HepG2 (cell line): ENCODE results near the gene OR12D1. TPM values are rescaled to one million over a fixed set of nuclear protein-coding genes. Genes with fewer than 3 reads are reported as not detected.

Experiments
- ATAC-seq: fragments of 200-7000 bp; cut with Tn5 transposase; 3 replicates; pipeline ENCODE4 v1.9.1; 2020; ENCODE audit warnings: mild to moderate bottlenecking, moderate library complexity
- BruUV-seq: library from RNA; stranded (reverse); fragments of 400-500 nt; replicated peaks from 2 replicates; lab custom pipeline; 2021; lab: Mats Ljungman, UMichigan
- CTCF ChIA-PET: fragments of 300-600 bp; formaldehyde crosslinking; extraction: SDS; loops from one replicate; lab custom pipeline; 2021; ENCODE audit warnings: low total read pairs, inconsistent platforms, low intra/inter-chr PET ratio; lab: Yijun Ruan, JAX
- POLR2A ChIA-PET: fragments of 350-600 bp; sonication (Branson Sonifier 250); formaldehyde crosslinking; loops from one replicate; lab custom pipeline; 2020; ENCODE audit warnings: antibody characterized with exemption, inconsistent platforms; lab: Yijun Ruan, JAX
- DNase-seq: peaks from one replicate; pipeline ENCODE4 v3.0.0-alpha.2; 2015; ENCODE audit warnings: low spot score
- FAIRE-seq: peaks from 3 replicates; lab custom pipeline; 2011; peaks lifted over from hg19 to GRCh38; lab: Jason Lieb, UNC
- H2AFZ ChIP-seq: one replicate; pipeline ENCODE4 v1.6.1; 2011; ENCODE audit warnings: low read length, inconsistent platforms
- H3K27ac ChIP-seq: fragments of 300-600 bp; 3 replicates; pipeline ENCODE4 v1.8.0; 2011; ENCODE audit warnings: mixed run types, mild to moderate bottlenecking, mixed read lengths, low read length, inconsistent platforms; ENCODE audit not compliant: insufficient read depth; ENCODE audit errors: extremely low read length
- H3K27me3 ChIP-seq, 2 experiments: fragments of 200-600 bp in 1 of 2; 2 replicates in 1 of 2; 3 replicates in 1 of 2; pipeline versions ENCODE4 v1.6.0 to v1.8.0; 2011; ENCODE audit warnings: low read length in 2 of 2, mild to moderate bottlenecking in 2 of 2, moderate library complexity in 2 of 2, inconsistent platforms in 1 of 2; ENCODE audit not compliant: insufficient read depth in 2 of 2, control insufficient read depth in 1 of 2
- H3K36me3 ChIP-seq, 2 experiments: fragments of 200-600 bp in 1 of 2; replicated peaks in 1 of 2; 2 replicates in 1 of 2; 3 replicates in 1 of 2; pipeline versions ENCODE4 v1.5.1 to v1.8.0; 2011; ENCODE audit warnings: low read length in 2 of 2, inconsistent platforms in 1 of 2; ENCODE audit not compliant: insufficient read depth in 2 of 2, control insufficient read depth in 1 of 2
- H3K4me1 ChIP-seq: 2 replicates; pipeline ENCODE4 v1.5.1; 2012; ENCODE audit warnings: low read length, inconsistent platforms; ENCODE audit not compliant: insufficient read depth
- H3K4me2 ChIP-seq: 2 replicates; pipeline ENCODE4 v1.6.0; 2011; ENCODE audit warnings: low read depth, low read length, inconsistent platforms
- H3K4me3 ChIP-seq, 3 experiments: fragments of 200-600 bp in 1 of 3; sonication (generic), shearing (Covaris generic) in 1 of 3; replicated peaks in 1 of 3; 2 replicates each; pipeline ENCODE4 v1.5.1; 2011 to 2016; ENCODE audit warnings: low read length in 3 of 3, inconsistent platforms in 2 of 3, low read depth in 2 of 3, mild to moderate bottlenecking in 2 of 3, control low read depth in 1 of 3, mixed read lengths in 1 of 3; ENCODE audit not compliant: insufficient read depth in 1 of 3
- H3K79me2 ChIP-seq: one replicate; pipeline ENCODE4 v1.6.1; 2011; ENCODE audit warnings: low read length, inconsistent platforms; ENCODE audit not compliant: insufficient read depth
- H3K9ac ChIP-seq: 2 replicates; pipeline ENCODE4 v1.6.0; 2011; ENCODE audit warnings: mild to moderate bottlenecking, low read depth, low read length, inconsistent platforms; ENCODE audit not compliant: insufficient read depth
- H3K9me3 ChIP-seq: 2 replicates; pipeline ENCODE4 v1.5.1; 2012; ENCODE audit warnings: mild to moderate bottlenecking, low read length
- H4K20me1 ChIP-seq: 2 replicates; pipeline ENCODE4 v1.6.0; 2011; ENCODE audit warnings: inconsistent platforms, mild to moderate bottlenecking, low read length, moderate library complexity; ENCODE audit not compliant: insufficient read depth
- RBM39 ChIP-seq: fragments of 200-400 bp; formaldehyde crosslinking; IDR thresholded peaks from one replicate; pipeline ENCODE4 v1.6.1; 2018; ENCODE audit warnings: antibody characterized with exemption, mild to moderate bottlenecking, low read depth, low read length; ENCODE audit not compliant: poor library complexity, severe bottlenecking
- ZNF326 ChIP-seq: sonication (generic); formaldehyde crosslinking; IDR thresholded peaks from 2 replicates; pipeline ENCODE4 v1.4.0; 2020; ENCODE audit warnings: missing genetic modification reagents, borderline replicate concordance
- WGBS: methylation state at CpG from one replicate; pipeline ENCODE4 v1.1.6; 2017; ENCODE audit warnings: low lambda C conversion rate; 5-methylcytosine and 5-hydroxymethylcytosine counted together
- in situ Hi-C: cut with HindIII; loops from 2 replicates; pipeline ENCODE4 v1.10.0; 2017; ENCODE audit warnings: low pct_unique_long_range_greater_than_20kb; ENCODE audit not compliant: extremely low pct_ligation_motif_present
- intact Hi-C: fragments of 100-400 bp; cut with micrococcal nuclease; formaldehyde crosslinking; loops from one replicate; pipeline ENCODE4 v1.10.0; 2022; ENCODE audit not compliant: unreplicated experiment
- polyA plus RNA-seq, 8 experiments: library from polyadenylated mRNA; depleted of rRNA in 3 of 8; stranded (reverse) in 7 of 8; unstranded in 1 of 8; fragments of >200 nt; fragmentation: Illumina TruSeq in 4 of 8; extraction: Trizol in 4 of 8; gene quantifications; 2 replicates each; pipeline versions ENCODE4 v1.2.1 to v1.2.3, GENCODE V29; 2011 to 2016; ENCODE audit warnings: low read depth in 4 of 8, missing spikeins in 1 of 8, mixed read lengths in 1 of 8; ENCODE audit not compliant: insufficient read depth in 1 of 8
- total RNA-seq, 5 experiments: library from RNA; depleted of rRNA; stranded (reverse); fragments of >200 nt; fragmentation: Illumina TruSeq; extraction: Trizol; gene quantifications; 2 replicates each; pipeline ENCODE4 v1.2.3, GENCODE V29; 2016; ENCODE audit warnings: low read depth in 1 of 5
- TF ChIP-seq, protein P1 (sequence below): sonication (generic); formaldehyde crosslinking; IDR thresholded peaks from 2 replicates; pipeline ENCODE4 v1.8.1; 2023; ENCODE audit warnings: mild to moderate bottlenecking, inconsistent platforms, moderate library complexity, missing genetic modification reagents, borderline replicate concordance

Gene OR12D1
- total and polyA plus RNA-seq, 2 of the 13 experiments (the other 11 are each of a cell fraction or from before 2014, with no cell fraction given), result 0.05 TPM; not detected in 1

GRCh38 chr6:29466241-29466640 lies 51.5 kb downstream of the OR12D1 start:
- no peak for DNase-seq

More at GRCh38 chr6:29466241-29466640, 51.5 kb downstream of the OR12D1 start:
- BruUV-seq, result no TSS peak
- Histone ChIP-seq H4K20me1 (no peaks in the 10 kb centered on the region), H3K4me3 (no peak overlapping the region), H3K9me3 (no peaks in the 10 kb centered on the region), H3K27ac (no peak overlapping the region), H3K9ac (no peak overlapping the region), H3K4me1 (no peaks in the 10 kb centered on the region), H2AFZ (no peak overlapping the region), H3K36me3 (no peaks in the 10 kb centered on the region), H3K4me2 (no peak overlapping the region), H3K79me2 (no peaks in the 10 kb centered on the region), H3K27me3 (no peaks in the 10 kb centered on the region; a peak in 1 of 5 replicates)
- ATAC-seq (no peak), FAIRE-seq (no peak)
- TF ChIP-seq ZNF326, result no peak
- TF ChIP-seq, protein P1, sequence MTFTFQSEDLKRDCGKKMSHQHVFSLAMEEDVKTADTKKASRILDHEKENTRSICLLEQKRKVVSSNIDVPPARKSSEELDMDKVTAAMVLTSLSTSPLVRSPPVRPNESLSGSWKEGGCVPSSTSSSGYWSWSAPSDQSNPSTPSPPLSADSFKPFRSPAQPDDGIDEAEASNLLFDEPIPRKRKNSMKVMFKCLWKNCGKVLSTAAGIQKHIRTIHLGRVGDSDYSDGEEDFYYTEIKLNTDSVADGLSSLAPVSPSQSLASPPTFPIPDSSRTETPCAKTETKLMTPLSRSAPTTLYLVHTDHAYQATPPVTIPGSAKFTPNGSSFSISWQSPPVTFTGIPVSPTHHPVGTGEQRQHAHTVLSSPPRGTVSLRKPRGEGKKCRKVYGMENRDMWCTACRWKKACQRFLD (CRISPR knock-in tag), result no peak
- TF ChIP-seq RBM39, result no peak
- WGBS, result 38% methylated on average over 6 of the region's 6 CpGs
- CTCF ChIA-PET, result no interaction called here
- intact Hi-C loops (no loop called here), in situ Hi-C loops (no loop called here)
- POLR2A ChIA-PET, result no interaction called here

Other genes starting within 250 kb of the OR12D1 start
- not detected in 2 replicates for gene OR2J2, start 244.0 kb upstream of the OR12D1 start, total RNA-seq (2016; rRNA removed; fragmentation: Illumina TruSeq; extraction: Trizol)
- gene OR2J2, start 244.0 kb upstream of the OR12D1 start, polyA plus RNA-seq (2011; rRNA removed), result 0.09 and 0.36 TPM in 2 replicates
- not detected in 2 replicates for gene OR14J1, start 113.2 kb upstream of the OR12D1 start, total RNA-seq (2016; rRNA removed; fragmentation: Illumina TruSeq; extraction: Trizol)
- gene OR14J1, start 113.2 kb upstream of the OR12D1 start, polyA plus RNA-seq (2011; rRNA removed), result 0.08 and 0.17 TPM in 2 replicates
- not detected in 2 replicates for gene OR5V1, start 46.1 kb upstream of the OR12D1 start, total RNA-seq (2016; rRNA removed; fragmentation: Illumina TruSeq; extraction: Trizol)
- not detected in 2 replicates for gene OR5V1, start 46.1 kb upstream of the OR12D1 start, polyA plus RNA-seq (2011; rRNA removed)
- gene OR12D3, start 39.6 kb upstream of the OR12D1 start, total RNA-seq (2016; rRNA removed; fragmentation: Illumina TruSeq; extraction: Trizol), result not detected in 2 replicates
- not detected in 2 replicates for gene OR12D3, start 39.6 kb upstream of the OR12D1 start, polyA plus RNA-seq (2011; rRNA removed)
- gene OR12D2, start 19.3 kb upstream of the OR12D1 start, total RNA-seq (2016; rRNA removed; fragmentation: Illumina TruSeq; extraction: Trizol), result not detected in 2 replicates
- gene OR12D2, start 19.3 kb upstream of the OR12D1 start, polyA plus RNA-seq (2011; rRNA removed), result 0.05 and 0.26 TPM in 2 replicates
- gene OR10C1, start 24.4 kb downstream of the OR12D1 start, total RNA-seq (2016; rRNA removed; fragmentation: Illumina TruSeq; extraction: Trizol), result not detected in 2 replicates
- gene OR10C1, start 24.4 kb downstream of the OR12D1 start, polyA plus RNA-seq (2011; rRNA removed), result 0.04 TPM in 1 of 2 replicates, not detected in the other
- not detected in 2 replicates for gene OR11A1, start 42.1 kb downstream of the OR12D1 start, total RNA-seq (2016; rRNA removed; fragmentation: Illumina TruSeq; extraction: Trizol)
- not detected in 2 replicates for gene OR11A1, start 42.1 kb downstream of the OR12D1 start, polyA plus RNA-seq (2011; rRNA removed)
- not detected in 2 replicates for gene OR2H1, start 42.2 kb downstream of the OR12D1 start, total RNA-seq (2016; rRNA removed; fragmentation: Illumina TruSeq; extraction: Trizol)
- gene OR2H1, start 42.2 kb downstream of the OR12D1 start, polyA plus RNA-seq (2011; rRNA removed), result 0.15 and 0.21 TPM in 2 replicates
- not detected in 2 replicates for gene MAS1L, start 73.0 kb downstream of the OR12D1 start, total RNA-seq (2016; rRNA removed; fragmentation: Illumina TruSeq; extraction: Trizol)
- not detected in 2 replicates for gene MAS1L, start 73.0 kb downstream of the OR12D1 start, polyA plus RNA-seq (2011; rRNA removed)
- gene UBD, start 144.8 kb downstream of the OR12D1 start, total RNA-seq (2016; rRNA removed; fragmentation: Illumina TruSeq; extraction: Trizol), result 172 and 244 TPM in 2 replicates
- 13.9 and 26.9 TPM in 2 replicates for gene UBD, start 144.8 kb downstream of the OR12D1 start, polyA plus RNA-seq (2011; rRNA removed)
- not detected in 2 replicates for gene OR2H2, start 170.2 kb downstream of the OR12D1 start, total RNA-seq (2016; rRNA removed; fragmentation: Illumina TruSeq; extraction: Trizol)
- gene OR2H2, start 170.2 kb downstream of the OR12D1 start, polyA plus RNA-seq (2011; rRNA removed), result not detected in 2 replicates
- gene GABBR1, start 218.3 kb downstream of the OR12D1 start, total RNA-seq (2016; rRNA removed; fragmentation: Illumina TruSeq; extraction: Trizol), result 0.07 TPM in 1 of 2 replicates, not detected in the other
- gene GABBR1, start 218.3 kb downstream of the OR12D1 start, polyA plus RNA-seq (2011; rRNA removed), result 0.37 and 0.38 TPM in 2 replicates
- not detected in 2 replicates for gene MOG, start 242.2 kb downstream of the OR12D1 start, total RNA-seq (2016; rRNA removed; fragmentation: Illumina TruSeq; extraction: Trizol)
- gene MOG, start 242.2 kb downstream of the OR12D1 start, polyA plus RNA-seq (2011; rRNA removed), result not detected in 2 replicates